Melanocyte of skin (primary cell): Measurements from ENCODE around the gene HNRNPH3. TPM values are rescaled to one million over a fixed set of nuclear protein-coding genes. Genes with fewer than 3 reads are reported as not detected.

Experiments
- total RNA-seq, 2 donors: library from RNA; depleted of rRNA; stranded (reverse); fragments of >200 nt; gene quantifications; 2 replicates each; pipeline ENCODE4 v1.2.3, GENCODE V29; 2012

HNRNPH3 gene, protein sequence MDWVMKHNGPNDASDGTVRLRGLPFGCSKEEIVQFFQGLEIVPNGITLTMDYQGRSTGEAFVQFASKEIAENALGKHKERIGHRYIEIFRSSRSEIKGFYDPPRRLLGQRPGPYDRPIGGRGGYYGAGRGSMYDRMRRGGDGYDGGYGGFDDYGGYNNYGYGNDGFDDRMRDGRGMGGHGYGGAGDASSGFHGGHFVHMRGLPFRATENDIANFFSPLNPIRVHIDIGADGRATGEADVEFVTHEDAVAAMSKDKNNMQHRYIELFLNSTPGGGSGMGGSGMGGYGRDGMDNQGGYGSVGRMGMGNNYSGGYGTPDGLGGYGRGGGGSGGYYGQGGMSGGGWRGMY
- 10 to 100 TPM in 1 of 2 donors, 1 to 10 TPM in 1; 9.6 to 31.3 TPM for total RNA-seq

GRCh38 chr10:68331455-68332258, at the start of gene HNRNPH3:
Gene HNRNPH3, plus strand, starts transcription at chr10:68332064. Its CDS starts 5,158 bp downstream, at chr10:68337222.

GRCh38 chr10:68332259-68333057, 594 bp downstream of the HNRNPH3 start, which contains the start of gene PBLD:
Gene PBLD, minus strand, starts transcription at chr10:68332928. Its CDS starts 26,084 bp downstream, at chr10:68306844.

Other genes with a start within 250 kb of the HNRNPH3 start
- gene MYPN, start 222.6 kb upstream of the HNRNPH3 start, total RNA-seq = under 1 TPM; 0.33 to 0.69 TPM
- not detected for gene ATOH7, start 100.0 kb upstream of the HNRNPH3 start, total RNA-seq
- gene PBLD, start 864 bp downstream of the HNRNPH3 start, total RNA-seq = 1 to 10 TPM; 2.7 to 5.2 TPM
- gene RUFY2, start 75.2 kb downstream of the HNRNPH3 start, total RNA-seq = 10 to 100 TPM; 15.5 to 15.7 TPM
- 10 to 100 TPM in 1 of 2 donors, 1 to 10 TPM in 1; 5.2 to 13.7 TPM for gene DNA2, start 139.9 kb downstream of the HNRNPH3 start, total RNA-seq
- gene SLC25A16, start 195.5 kb downstream of the HNRNPH3 start, total RNA-seq = 10 to 100 TPM; 30.3 to 38.0 TPM
- 1 to 10 TPM; 4.8 to 5.7 TPM for gene TET1, start 228.3 kb downstream of the HNRNPH3 start, total RNA-seq